Natural killer cell treated with Interleukin-12 subunit alpha and Interleukin-12 subunit beta and Interleukin-15 and Interleukin-18, amount 100 ng/mL, for 72 hours (primary cell): ENCODE results near the gene DRAP1. TPM values are rescaled to one million over a fixed set of nuclear protein-coding genes. Genes with fewer than 3 reads are reported as not detected.

Experiments
- ATAC-seq, 2 donors: fragments of 150-1000 bp; cut with Tn5 transposase in 1 of 2; sonication (Bioruptor Pico), chemical (Tn5 transposase) in 1 of 2; 2 replicates each; pipeline ENCODE4 v1.10.0; 2021
- DNase-seq: peaks from one replicate; pipeline ENCODE4 v3.0.0; 2022; ENCODE audit warnings: low spot score
- H3K27ac Mint-ChIP-seq, 2 donors: 1 replicate in 1 of 2; 2 replicates in 1 of 2; pipeline ENCODE4 v1.8.0; 2022; ENCODE audit warnings: mixed read lengths in 2 of 2, mild to moderate bottlenecking in 1 of 2, moderate library complexity in 1 of 2
- H3K27me3 Mint-ChIP-seq, 2 donors: 1 replicate in 1 of 2; 2 replicates in 1 of 2; pipeline ENCODE4 v1.8.0; 2022; ENCODE audit warnings: mixed read lengths in 2 of 2
- H3K36me3 Mint-ChIP-seq: one replicate; pipeline ENCODE4 v1.8.0; 2022; ENCODE audit warnings: mixed read lengths
- H3K4me1 Mint-ChIP-seq, 2 donors: 1 replicate in 1 of 2; 2 replicates in 1 of 2; pipeline ENCODE4 v1.8.0; 2022; ENCODE audit warnings: low read depth in 2 of 2, mixed read lengths in 2 of 2, mild to moderate bottlenecking in 1 of 2
- H3K4me3 Mint-ChIP-seq: one replicate; pipeline ENCODE4 v1.8.0; 2022; ENCODE audit warnings: mixed read lengths
- H3K9me3 Mint-ChIP-seq: 2 replicates; pipeline ENCODE4 v1.8.0; 2022; ENCODE audit warnings: mixed read lengths
- total RNA-seq, 2 donors: library from RNA; stranded (reverse); gene quantifications; one replicate each; pipeline ENCODE4 v1.2.3, GENCODE V29; 2022

Gene DRAP1
- total RNA-seq, 2 donors from 2014 or later, result 88.5 to 95.6 TPM

GRCh38 chr11:65892661-65893317, 26.4 kb upstream of the DRAP1 start:
- peak overlapping the region; percentile 90 to 93 for H3K27ac Mint-ChIP-seq
- H3K36me3 Mint-ChIP-seq, result peaks cover 7% of the 10 kb centered on the region
- no peak for ATAC-seq
- H3K4me3 Mint-ChIP-seq, result peak overlapping the region; percentile 97
- H3K9me3 Mint-ChIP-seq, result no peaks in the 10 kb centered on the region
- no peak for DNase-seq
- peaks cover 57 to 58% of the 10 kb centered on the region in 2 donors for H3K4me1 Mint-ChIP-seq
- H3K27me3 Mint-ChIP-seq, result no peaks in the 10 kb centered on the region

- Mint-ChIP-seq H3K4me3 (peak overlapping the region; percentile 97), H3K27ac (peak overlapping the region; percentile 90 to 93), H3K36me3 (peaks cover 7% of the 10 kb centered on the region), H3K9me3 (no peaks in the 10 kb centered on the region), H3K27me3 (no peaks in the 10 kb centered on the region), H3K4me1 (peaks cover 51 to 52% of the 10 kb centered on the region in 2 donors)
- DNase-seq (no peak), ATAC-seq (no peak)
These were observed 25.1 kb upstream of the DRAP1 start for GRCh38 chr11:65894034-65894591.

GRCh38 chr11:65895482-65895981, 23.7 kb upstream of the DRAP1 start:
- DNase-seq (no peak), ATAC-seq (no peak)
- Mint-ChIP-seq H3K9me3 (no peaks in the 10 kb centered on the region), H3K27ac (peak overlapping the region; percentile 67 to 81), H3K4me1 (peaks cover 39% of the 10 kb centered on the region in 2 donors), H3K4me3 (peak overlapping the region; percentile 32), H3K27me3 (no peaks in the 10 kb centered on the region), H3K36me3 (peaks cover 7% of the 10 kb centered on the region)

- no peak for ATAC-seq
- H3K36me3 Mint-ChIP-seq, result peaks cover 7% of the 10 kb centered on the region
- H3K9me3 Mint-ChIP-seq, result no peaks in the 10 kb centered on the region
- peaks cover 42 to 46% of the 10 kb centered on the region in 2 donors for H3K4me1 Mint-ChIP-seq
- peak overlapping the region; percentile 67 to 81 for H3K27ac Mint-ChIP-seq
- peak overlapping the region; percentile 32 for H3K4me3 Mint-ChIP-seq
- DNase-seq, result no peak
- no peaks in the 10 kb centered on the region for H3K27me3 Mint-ChIP-seq
These were observed 22.9 kb upstream of the DRAP1 start for GRCh38 chr11:65896034-65896999.

GRCh38 chr11:65897020-65897471, 22.2 kb upstream of the DRAP1 start:
- Mint-ChIP-seq H3K27me3 (no peaks in the 10 kb centered on the region), H3K9me3 (no peaks in the 10 kb centered on the region), H3K36me3 (peaks cover 6% of the 10 kb centered on the region)

GRCh38 chr11:65898656-65899355, 20.4 kb upstream of the DRAP1 start:
- DNase-seq, result no peak
- Mint-ChIP-seq H3K4me1 (peaks cover 43 to 49% of the 10 kb centered on the region in 2 donors), H3K9me3 (no peaks in the 10 kb centered on the region), H3K36me3 (no peaks in the 10 kb centered on the region), H3K4me3 (peak overlapping the region; percentile 86), H3K27me3 (no peaks in the 10 kb centered on the region), H3K27ac (peak overlapping the region; percentile 81 to 94)
- ATAC-seq, result no peak

More at GRCh38 chr11:65897020-65897471, 22.2 kb upstream of the DRAP1 start:
- ATAC-seq (no peak), DNase-seq (no peak)
- peaks cover 48 to 53% of the 10 kb centered on the region in 2 donors for H3K4me1 Mint-ChIP-seq
- H3K4me3 Mint-ChIP-seq, result no peak overlapping the region
- peak overlapping the region; percentile 67 to 81 for H3K27ac Mint-ChIP-seq

GRCh38 chr11:65899356-65900124, 19.7 kb upstream of the DRAP1 start:
- Mint-ChIP-seq H3K4me3 (peak overlapping the region; percentile 76), H3K36me3 (no peaks in the 10 kb centered on the region), H3K4me1 (peaks cover 37 to 42% of the 10 kb centered on the region in 2 donors), H3K27me3 (no peaks in the 10 kb centered on the region), H3K9me3 (no peaks in the 10 kb centered on the region), H3K27ac (peak overlapping the region; percentile 81 to 94)
- ATAC-seq, result peak; percentile 68 to 72
- DNase-seq, result peak; percentile 88

GRCh38 chr11:65900125-65900898, 18.9 kb upstream of the DRAP1 start, which contains the start of gene FOSL1:
TSS of gene FOSL1 (minus strand) at chr11:65900388. CDS start at chr11:65900339, 49 bp downstream.
- H3K4me3 Mint-ChIP-seq, result peak within 1 kb of the TSS; percentile 76
- H3K36me3 Mint-ChIP-seq, result no peaks in the 10 kb centered on the region
- H3K27me3 Mint-ChIP-seq, result no peaks in the 10 kb centered on the region
- peak within 1 kb of the TSS; percentile 81 to 94 for H3K27ac Mint-ChIP-seq
- H3K9me3 Mint-ChIP-seq, result no peaks in the 10 kb centered on the region
- ATAC-seq (peak; percentile 90 to 93), DNase-seq (peak; percentile 95)
- peaks cover 35 to 40% of the 10 kb centered on the region in 2 donors for H3K4me1 Mint-ChIP-seq

GRCh38 chr11:65900899-65901180, 18.4 kb upstream of the DRAP1 start:
- DNase-seq (no peak), ATAC-seq (no peak)
- Mint-ChIP-seq H3K9me3 (no peaks in the 10 kb centered on the region), H3K27me3 (no peaks in the 10 kb centered on the region), H3K27ac (peak overlapping the region in 1 of 2 donors; percentile 69), H3K36me3 (no peaks in the 10 kb centered on the region), H3K4me1 (peaks cover 29 to 35% of the 10 kb centered on the region in 2 donors), H3K4me3 (peak overlapping the region; percentile 62)

- Mint-ChIP-seq H3K4me3 (no peak overlapping the region), H3K27me3 (no peaks in the 10 kb centered on the region), H3K36me3 (no peaks in the 10 kb centered on the region), H3K27ac (no peak overlapping the region), H3K9me3 (no peaks in the 10 kb centered on the region), H3K4me1 (peaks cover 18 to 27% of the 10 kb centered on the region in 2 donors)
- DNase-seq, result no peak
- no peak for ATAC-seq
These were observed 16.2 kb upstream of the DRAP1 start for GRCh38 chr11:65903068-65903481.

GRCh38 chr11:65903715-65904114, 15.5 kb upstream of the DRAP1 start:
- no peak for DNase-seq
- Mint-ChIP-seq H3K4me3 (no peak overlapping the region), H3K27me3 (no peaks in the 10 kb centered on the region), H3K9me3 (no peaks in the 10 kb centered on the region), H3K27ac (peak overlapping the region in 1 of 2 donors; percentile 36), H3K4me1 (peaks cover 17 to 24% of the 10 kb centered on the region in 2 donors), H3K36me3 (no peaks in the 10 kb centered on the region)
- ATAC-seq, result no peak

- H3K27me3 Mint-ChIP-seq, result peaks cover 0 to 2% of the 10 kb centered on the region in 2 donors
- no peak overlapping the region for H3K4me3 Mint-ChIP-seq
- ATAC-seq (no peak), DNase-seq (no peak)
- no peak overlapping the region for H3K27ac Mint-ChIP-seq
- H3K36me3 Mint-ChIP-seq, result no peaks in the 10 kb centered on the region
- H3K9me3 Mint-ChIP-seq, result no peaks in the 10 kb centered on the region
- peaks cover 11 to 12% of the 10 kb centered on the region in 2 donors for H3K4me1 Mint-ChIP-seq
These were observed 12.6 kb upstream of the DRAP1 start for GRCh38 chr11:65906602-65907001.
